ENCODE measurements around the gene MOV10.
A peak's percentile ranks its signal among the peaks of the same experiment; 100 is the strongest.

The MOV10 gene

DNA sequence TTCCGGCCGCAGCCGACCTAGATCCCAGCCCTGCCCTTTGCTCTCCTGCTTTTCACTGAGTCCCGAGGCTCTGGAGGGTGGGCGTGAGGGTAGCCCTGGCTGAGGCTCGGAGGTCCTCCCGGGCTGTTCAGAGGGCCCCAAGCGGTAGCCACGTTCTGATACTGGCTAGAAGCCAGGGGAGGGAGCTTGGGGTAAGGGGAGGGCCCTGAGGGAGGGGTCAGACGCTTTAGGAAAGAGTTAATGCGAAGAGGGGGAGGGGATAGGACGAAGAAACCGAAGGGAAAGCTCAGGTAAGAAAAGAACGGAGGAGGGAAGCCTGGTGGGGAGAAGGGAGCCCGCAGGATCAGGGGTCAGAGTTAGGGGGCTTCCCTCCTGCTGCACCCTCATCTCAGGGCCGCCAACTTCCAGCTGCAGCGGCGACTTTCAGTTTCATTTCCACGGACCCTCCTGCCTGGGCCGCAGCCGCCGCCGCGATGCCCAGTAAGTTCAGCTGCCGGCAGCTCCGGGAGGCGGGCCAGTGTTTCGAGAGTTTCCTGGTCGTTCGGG, at the start of gene MOV10 (continued):
- TF ChIP-seq, protein P1, sequence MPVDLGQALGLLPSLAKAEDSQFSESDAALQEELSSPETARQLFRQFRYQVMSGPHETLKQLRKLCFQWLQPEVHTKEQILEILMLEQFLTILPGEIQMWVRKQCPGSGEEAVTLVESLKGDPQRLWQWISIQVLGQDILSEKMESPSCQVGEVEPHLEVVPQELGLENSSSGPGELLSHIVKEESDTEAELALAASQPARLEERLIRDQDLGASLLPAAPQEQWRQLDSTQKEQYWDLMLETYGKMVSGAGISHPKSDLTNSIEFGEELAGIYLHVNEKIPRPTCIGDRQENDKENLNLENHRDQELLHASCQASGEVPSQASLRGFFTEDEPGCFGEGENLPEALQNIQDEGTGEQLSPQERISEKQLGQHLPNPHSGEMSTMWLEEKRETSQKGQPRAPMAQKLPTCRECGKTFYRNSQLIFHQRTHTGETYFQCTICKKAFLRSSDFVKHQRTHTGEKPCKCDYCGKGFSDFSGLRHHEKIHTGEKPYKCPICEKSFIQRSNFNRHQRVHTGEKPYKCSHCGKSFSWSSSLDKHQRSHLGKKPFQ (tag by site-specific recombination; IDR thresholded peaks at IDR 0.05) = 0 out of 2 replicates have a peak, but pooled peaks have one; percentile 35
- TF ChIP-seq ZBTB20 (tag by site-specific recombination; IDR thresholded peaks at IDR 0.05) = peak; percentile 78
- 0 out of 2 replicates have a peak, but pooled peaks have one; percentile 26 for TF ChIP-seq EGR2 (tag by site-specific recombination; IDR thresholded peaks at IDR 0.05; ENCODE audit: low read depth)
- peak; percentile 93 for TF ChIP-seq ZNF501 (tag by site-specific recombination; IDR thresholded peaks at IDR 0.05)
- TF ChIP-seq ZNF148 (tag by site-specific recombination; IDR thresholded peaks at IDR 0.05; ENCODE audit: borderline replicate concordance) = no peak
- no peak for TF ChIP-seq ZNF16 (tag by site-specific recombination; IDR thresholded peaks at IDR 0.05; ENCODE audit: low read depth)
- peak; percentile 80 for TF ChIP-seq KLF9 (tag by site-specific recombination; IDR thresholded peaks at IDR 0.05; ENCODE audit: low read depth)
- peak; percentile 89 for TF ChIP-seq KLF8 (tag by site-specific recombination; IDR thresholded peaks at IDR 0.05)
- TF ChIP-seq ZEB2 (tag by site-specific recombination; IDR thresholded peaks at IDR 0.05) = peak; percentile 92
- 0 out of 2 replicates have a peak, but pooled peaks have one; percentile 32 for TF ChIP-seq HIC1 (tag by site-specific recombination; IDR thresholded peaks at IDR 0.05)
- no peak for TF ChIP-seq ZNF549 (tag by site-specific recombination; IDR thresholded peaks at IDR 0.05)
- TF ChIP-seq ZNF768 (tag by site-specific recombination; IDR thresholded peaks at IDR 0.05) = no peak
- peak; percentile 90 for TF ChIP-seq ZNF341 (tag by site-specific recombination; IDR thresholded peaks at IDR 0.05; ENCODE audit: low read depth)
- 0 out of 2 replicates have a peak, but pooled peaks have one; percentile 46 for TF ChIP-seq IKZF3 (tag by site-specific recombination; IDR thresholded peaks at IDR 0.05)
- TF ChIP-seq, protein P2, sequence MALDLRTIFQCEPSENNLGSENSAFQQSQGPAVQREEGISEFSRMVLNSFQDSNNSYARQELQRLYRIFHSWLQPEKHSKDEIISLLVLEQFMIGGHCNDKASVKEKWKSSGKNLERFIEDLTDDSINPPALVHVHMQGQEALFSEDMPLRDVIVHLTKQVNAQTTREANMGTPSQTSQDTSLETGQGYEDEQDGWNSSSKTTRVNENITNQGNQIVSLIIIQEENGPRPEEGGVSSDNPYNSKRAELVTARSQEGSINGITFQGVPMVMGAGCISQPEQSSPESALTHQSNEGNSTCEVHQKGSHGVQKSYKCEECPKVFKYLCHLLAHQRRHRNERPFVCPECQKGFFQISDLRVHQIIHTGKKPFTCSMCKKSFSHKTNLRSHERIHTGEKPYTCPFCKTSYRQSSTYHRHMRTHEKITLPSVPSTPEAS (tag by site-specific recombination; IDR thresholded peaks at IDR 0.05) = peak; percentile 26; the same call in 1 of the 2 replicates
- TF ChIP-seq SP3 (tag by site-specific recombination; IDR thresholded peaks at IDR 0.05) = peak; percentile 91
- TF ChIP-seq ZNF398 (tag by site-specific recombination; IDR thresholded peaks at IDR 0.05) = peak; percentile 97
- TF ChIP-seq ZSCAN16 (tag by site-specific recombination; IDR thresholded peaks at IDR 0.05) = 0 out of 2 replicates have a peak, but pooled peaks have one; percentile 27
- TF ChIP-seq ZNF112 (tag by site-specific recombination; IDR thresholded peaks at IDR 0.05) = no peak
- TF ChIP-seq ZNF2 (tag by site-specific recombination; IDR thresholded peaks at IDR 0.05) = peak; percentile 63; the same call in 1 of the 2 replicates
- TF ChIP-seq ZNF529 (tag by site-specific recombination; IDR thresholded peaks at IDR 0.05; ENCODE audit: insufficient replicate concordance) = no peak
- 0 out of 2 replicates have a peak, but pooled peaks have one; percentile 18 for TF ChIP-seq BCL11B (tag by site-specific recombination; IDR thresholded peaks at IDR 0.05; ENCODE audit: low read depth)
- peak; percentile 74; the same call in 1 of the 2 replicates for TF ChIP-seq TRIM28 (IDR thresholded peaks at IDR 0.05; ENCODE audit: borderline replicate concordance, low read length)
- TF ChIP-seq ZNF510 (tag by site-specific recombination; IDR thresholded peaks at IDR 0.05; ENCODE audit: insufficient replicate concordance) = no peak
- no peak for TF ChIP-seq ZBTB17 (tag by site-specific recombination; IDR thresholded peaks at IDR 0.05)
- peak; percentile 47 for TF ChIP-seq ZFHX2 (tag by site-specific recombination; conservative IDR thresholded peaks at IDR 0.05)
- TF ChIP-seq ELK4 (IDR thresholded peaks at IDR 0.05; ENCODE audit: borderline replicate concordance, low read depth, low read length) = no peak
- TF ChIP-seq KLF7 (tag by site-specific recombination; IDR thresholded peaks at IDR 0.05; ENCODE audit: borderline replicate concordance) = peak; percentile 63; the same call in 1 of the 2 replicates
